Measurements from ENCODE around the gene ANKRD12. TPM values are rescaled to one million over a fixed set of nuclear protein-coding genes. Genes with fewer than 3 reads are reported as not detected.

The ANKRD12 gene
- total RNA-seq, 6 experiments from 2014 or later = 12.3 to 38.7 (median 21.4) TPM

- Histone ChIP-seq H3K4me3 (no peak overlapping the region), H3K9me3 (no peaks in the 10 kb centered on the region), H3K36me3 (peaks cover 0 to 10% (median 0%) of the 10 kb centered on the region in 4 donors), H3K27me3 (no peaks in the 10 kb centered on the region), H3K27ac (no peak overlapping the region), H3K4me1 (no peaks in the 10 kb centered on the region)
- TF ChIP-seq CTCF (IDR thresholded peaks at IDR 0.05) = no peak
- TF ChIP-seq POLR2A (IDR thresholded peaks at IDR 0.05) = no peak
- ATAC-seq (no peak), DNase-seq (no peak)
- intact Hi-C loops (cut with DNase I) = no loop called here
- 87% methylated on average over 2 of the region's 2 CpGs for WGBS (ENCODE audit: insufficient coverage, low coverage, low lambda C conversion rate, missing lambda C conversion rate)
These were observed 136.6 kb downstream of the ANKRD12 start for GRCh38 chr18:9273221-9273620.

DNA sequence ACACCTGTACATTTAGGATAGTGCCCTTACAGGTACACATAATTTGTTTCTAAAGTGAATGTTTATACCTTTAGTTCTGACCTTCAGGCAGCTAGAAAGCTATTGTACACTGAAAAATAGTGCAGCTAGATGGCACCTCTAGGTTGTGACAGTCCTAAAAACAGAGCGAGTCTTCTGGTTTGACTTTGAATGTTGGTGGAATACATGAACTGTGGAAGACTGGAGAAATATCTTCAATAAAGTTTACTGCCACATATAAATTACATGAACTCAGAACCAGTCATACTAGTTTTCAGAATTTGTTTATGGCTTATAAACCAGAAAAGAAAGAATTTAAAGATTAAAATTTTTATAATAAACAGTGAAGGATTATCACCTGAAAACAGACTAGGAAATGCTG is 139.3 kb downstream of the ANKRD12 start:
- H3K4me3 ChIP-seq = no peak overlapping the region
- TF ChIP-seq CTCF (IDR thresholded peaks at IDR 0.05) (no peak), POLR2A (IDR thresholded peaks at IDR 0.05) (no peak)
- DNase-seq = no peak
- peaks cover 0 to 26% (median 3%) of the 10 kb centered on the region in 4 donors for H3K36me3 ChIP-seq
- H3K4me1 ChIP-seq = no peaks in the 10 kb centered on the region
- WGBS (ENCODE audit: insufficient coverage, low coverage, low lambda C conversion rate, missing lambda C conversion rate) = 100% methylated on average over 1 of the region's 1 CpG
- ATAC-seq = no peak
- intact Hi-C loops (cut with DNase I) = no loop called here
- H3K9me3 ChIP-seq = no peaks in the 10 kb centered on the region
- H3K27me3 ChIP-seq = no peaks in the 10 kb centered on the region
- H3K27ac ChIP-seq = no peak overlapping the region

GRCh38 chr18:9278028-9278427 is 141.4 kb downstream of the ANKRD12 start:
- Histone ChIP-seq H3K4me1 (no peaks in the 10 kb centered on the region), H3K36me3 (peaks cover 0 to 26% (median 4%) of the 10 kb centered on the region in 4 donors), H3K9me3 (no peaks in the 10 kb centered on the region), H3K27ac (no peak overlapping the region), H3K27me3 (no peaks in the 10 kb centered on the region), H3K4me3 (no peak overlapping the region)
- 100% methylated on average over 1 of the region's 1 CpG for WGBS (ENCODE audit: insufficient coverage, low coverage, low lambda C conversion rate, missing lambda C conversion rate)
- DNase-seq = no peak
- no peak for ATAC-seq
- TF ChIP-seq CTCF (IDR thresholded peaks at IDR 0.05) (no peak), POLR2A (IDR thresholded peaks at IDR 0.05) (no peak)
- intact Hi-C loops (cut with DNase I) = no loop called here

- no peak for DNase-seq
- Histone ChIP-seq H3K27ac (no peak overlapping the region), H3K4me1 (no peaks in the 10 kb centered on the region), H3K4me3 (no peak overlapping the region), H3K36me3 (peaks cover 0 to 26% (median 4%) of the 10 kb centered on the region in 4 donors), H3K27me3 (no peaks in the 10 kb centered on the region), H3K9me3 (no peaks in the 10 kb centered on the region)
- 89% methylated on average over 5 of the region's 5 CpGs for WGBS (ENCODE audit: insufficient coverage, low coverage, low lambda C conversion rate, missing lambda C conversion rate)
- intact Hi-C loops (cut with DNase I) = no loop called here
- no peak for ATAC-seq
- TF ChIP-seq POLR2A (IDR thresholded peaks at IDR 0.05) = no peak
- TF ChIP-seq CTCF (IDR thresholded peaks at IDR 0.05) = no peak
These were observed 144.3 kb downstream of the ANKRD12 start for GRCh38 chr18:9280849-9281248.

GRCh38 chr18:9281780-9282179 is 145.2 kb downstream of the ANKRD12 start:
- 86% methylated on average over 1 of the region's 1 CpG for WGBS (ENCODE audit: insufficient coverage, low coverage, low lambda C conversion rate, missing lambda C conversion rate)
- no peaks in the 10 kb centered on the region for H3K9me3 ChIP-seq
- no peaks in the 10 kb centered on the region for H3K27me3 ChIP-seq
- H3K27ac ChIP-seq = no peak overlapping the region
- H3K4me1 ChIP-seq = no peaks in the 10 kb centered on the region
- H3K36me3 ChIP-seq = peaks cover 0 to 20% (median 4%) of the 10 kb centered on the region in 4 donors
- no peak for TF ChIP-seq POLR2A (IDR thresholded peaks at IDR 0.05)
- no peak for TF ChIP-seq CTCF (IDR thresholded peaks at IDR 0.05)
- no peak overlapping the region for H3K4me3 ChIP-seq
- DNase-seq = no peak
- intact Hi-C loops (cut with DNase I) = no loop called here
- no peak for ATAC-seq
